HepG2 (cell line): ENCODE data around the gene GMPPA. TPM values are rescaled to one million over a fixed set of nuclear protein-coding genes. Genes with fewer than 3 reads are reported as not detected.
A peak's percentile ranks its signal among the peaks of the same experiment; 100 is the strongest.

Experiments used
- CREM ChIP-seq, 2 experiments: sonication (generic) in 1 of 2; formaldehyde crosslinking in 1 of 2; IDR thresholded peaks; 2 replicates each; pipeline versions ENCODE4 v1.4.0 to v1.6.1; 2016 to 2020; ENCODE audit warnings: antibody characterized with exemption in 1 of 2, mild to moderate bottlenecking in 1 of 2, missing genetic modification reagents in 1 of 2
- EHMT2 ChIP-seq: fragments of 200-600 bp; sonication (generic); IDR thresholded peaks from 2 replicates; pipeline ENCODE4 v1.7.0; 2017; ENCODE audit warnings: antibody characterized with exemption, low read depth, low read length, borderline replicate concordance
- KAT2B ChIP-seq: fragments of 150-350 bp; IDR thresholded peaks from 2 replicates; pipeline ENCODE4 v1.6.1; 2014; ENCODE audit warnings: low read depth, low read length, borderline replicate concordance
- MEF2D ChIP-seq: sonication (generic); formaldehyde crosslinking; IDR thresholded peaks from 2 replicates; pipeline ENCODE4 v1.5.1; 2020; ENCODE audit warnings: mild to moderate bottlenecking, missing genetic modification reagents
- MTF2 ChIP-seq: sonication (generic); formaldehyde crosslinking; IDR thresholded peaks from 2 replicates; pipeline ENCODE4 v1.5.0; 2020; ENCODE audit warnings: missing genetic modification reagents, borderline replicate concordance
- POLR2G ChIP-seq: fragments of 200-400 bp; formaldehyde crosslinking; IDR thresholded peaks from 2 replicates; pipeline ENCODE4 v1.6.1; 2018; ENCODE audit warnings: mild to moderate bottlenecking, low read depth, low read length, moderate library complexity
- PTBP1 ChIP-seq: fragments of 200-400 bp; formaldehyde crosslinking; IDR thresholded peaks from 2 replicates; pipeline ENCODE4 v1.6.1; 2018; ENCODE audit warnings: low read length, low read depth; ENCODE audit not compliant: poor library complexity, severe bottlenecking
- SPEN ChIP-seq: sonication (generic); formaldehyde crosslinking; IDR thresholded peaks from 2 replicates; pipeline ENCODE4 v1.5.1; 2020; ENCODE audit warnings: low read depth, mild to moderate bottlenecking, missing genetic modification reagents
- SRSF4 ChIP-seq: fragments of 200-400 bp; formaldehyde crosslinking; IDR thresholded peaks from one replicate; pipeline ENCODE4 v1.6.1; 2018; ENCODE audit warnings: mild to moderate bottlenecking, low read depth, low read length, moderate library complexity; ENCODE audit not compliant: poor library complexity, severe bottlenecking
- ZNF282 ChIP-seq: fragments of 450-650 bp; IDR thresholded peaks from 2 replicates; pipeline ENCODE4 v1.6.1; 2018; ENCODE audit not compliant: partially characterized antibody
- ZNF33B ChIP-seq: sonication (generic); formaldehyde crosslinking; IDR thresholded peaks from 2 replicates; pipeline ENCODE4 v1.5.1; 2020; ENCODE audit warnings: mild to moderate bottlenecking, missing genetic modification reagents
- ZNF350 ChIP-seq: sonication (generic); formaldehyde crosslinking; IDR thresholded peaks from 2 replicates; pipeline ENCODE4 v1.4.0; 2020; ENCODE audit warnings: mild to moderate bottlenecking, low read depth, missing genetic modification reagents, borderline replicate concordance
- ZNF446 ChIP-seq: sonication (generic); formaldehyde crosslinking; IDR thresholded peaks from 2 replicates; pipeline ENCODE4 v1.5.0; 2020; ENCODE audit warnings: mild to moderate bottlenecking, missing genetic modification reagents
- ZNF530 ChIP-seq: sonication (generic); formaldehyde crosslinking; IDR thresholded peaks from 2 replicates; pipeline ENCODE4 v1.5.0; 2020; ENCODE audit warnings: low read depth, mild to moderate bottlenecking, missing genetic modification reagents
- ZNF552 ChIP-seq: sonication (generic); formaldehyde crosslinking; IDR thresholded peaks from 2 replicates; pipeline ENCODE4 v1.9.0; 2022; ENCODE audit warnings: missing genetic modification reagents, mild to moderate bottlenecking, borderline replicate concordance
- ZNF768 ChIP-seq: sonication (generic); formaldehyde crosslinking; IDR thresholded peaks from 2 replicates; pipeline ENCODE4 v1.4.0; 2020; ENCODE audit warnings: missing genetic modification reagents
- ZNF850 ChIP-seq: sonication (generic); formaldehyde crosslinking; conservative IDR thresholded peaks from 2 replicates; pipeline ENCODE4 v1.9.0; 2021; ENCODE audit warnings: mild to moderate bottlenecking, missing genetic modification reagents
- polyA plus RNA-seq, 8 experiments: library from polyadenylated mRNA; depleted of rRNA in 3 of 8; stranded (reverse) in 7 of 8; unstranded in 1 of 8; fragments of >200 nt; fragmentation: Illumina TruSeq in 4 of 8; extraction: Trizol in 4 of 8; gene quantifications; 2 replicates each; pipeline versions ENCODE4 v1.2.1 to v1.2.3, GENCODE V29; 2011 to 2016; ENCODE audit warnings: low read depth in 4 of 8, missing spikeins in 1 of 8, mixed read lengths in 1 of 8; ENCODE audit not compliant: insufficient read depth in 1 of 8
- total RNA-seq, 5 experiments: library from RNA; depleted of rRNA; stranded (reverse); fragments of >200 nt; fragmentation: Illumina TruSeq; extraction: Trizol; gene quantifications; 2 replicates each; pipeline ENCODE4 v1.2.3, GENCODE V29; 2016; ENCODE audit warnings: low read depth in 1 of 5
- TF ChIP-seq, protein P1 (sequence below): sonication (generic); formaldehyde crosslinking; IDR thresholded peaks from 2 replicates; pipeline ENCODE4 v1.5.0; 2020; ENCODE audit warnings: mild to moderate bottlenecking, missing genetic modification reagents, borderline replicate concordance
- TF ChIP-seq, protein P2 (sequence below): sonication (generic); formaldehyde crosslinking; IDR thresholded peaks from 2 replicates; pipeline ENCODE4 v1.5.0; 2020; ENCODE audit warnings: mild to moderate bottlenecking, missing genetic modification reagents, borderline replicate concordance

Gene GMPPA
- total and polyA plus RNA-seq, 2 of the 13 experiments (the other 11 are each of a cell fraction or from before 2014, with no cell fraction given): 81.1 to 106 TPM

DNA sequence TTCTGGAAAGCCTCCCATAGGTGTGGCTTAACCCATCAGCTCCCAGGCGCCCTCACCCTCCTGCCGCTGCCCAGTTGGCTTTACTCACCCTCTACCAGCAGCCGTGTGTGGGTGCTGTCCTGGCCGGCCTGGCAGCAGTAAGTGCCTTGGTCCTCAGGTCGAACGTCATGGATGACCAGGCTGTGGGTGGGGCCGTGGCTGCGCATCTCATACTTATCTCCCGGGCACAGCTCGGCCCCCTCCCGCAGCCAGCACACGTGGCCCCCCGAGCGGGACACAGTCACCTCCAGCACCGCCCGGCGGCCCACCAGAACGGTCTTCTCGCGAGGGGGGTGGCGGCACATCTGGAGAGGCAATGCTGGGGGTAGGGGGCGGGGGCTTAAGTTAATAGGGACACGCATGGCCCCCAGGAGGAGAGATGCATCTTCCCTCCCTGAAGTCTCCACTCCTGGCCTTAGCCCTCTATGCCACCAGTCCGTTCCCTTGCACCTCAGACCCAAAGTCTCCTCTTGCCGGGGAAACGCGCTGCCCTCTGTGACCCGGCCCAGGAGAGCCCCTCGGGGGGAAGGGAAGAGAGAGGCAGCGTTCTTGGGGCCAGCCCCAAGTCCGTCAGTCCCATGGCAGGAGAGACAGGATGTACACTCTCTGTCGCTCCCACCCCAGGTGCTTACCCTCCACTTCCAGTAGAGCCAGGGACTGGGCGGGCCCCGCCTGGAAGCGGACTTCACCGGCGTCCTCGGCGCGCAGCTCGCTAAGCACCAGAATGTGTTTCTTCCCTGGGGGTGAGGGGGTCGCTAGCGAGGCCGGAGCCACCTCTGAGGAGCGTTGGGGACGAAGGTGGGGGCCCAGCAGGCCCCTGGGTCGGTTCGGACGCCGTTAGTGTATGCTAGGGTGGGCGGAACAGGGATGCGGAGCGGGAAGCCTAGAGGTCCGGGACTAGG, 53.0 kb downstream of the GMPPA start (continued):
- TF ChIP-seq ZNF552 (CRISPR knock-in tag) (no peak), SPEN (CRISPR knock-in tag) (peak; percentile 5; the same call in 1 of the 2 replicates), MTF2 (no peak), POLR2G (peak; percentile 30), CREM (IDR thresholded peaks at IDR 0.05) (no peak), CREM (CRISPR knock-in tag; IDR thresholded peaks at IDR 0.05) (no peak), MEF2D (CRISPR knock-in tag) (no peak; the same call in 1 of the 2 replicates), KAT2B (no peak), ZNF350 (CRISPR knock-in tag) (peak; percentile 51), ZNF446 (no peak), ZNF768 (CRISPR knock-in tag) (0 out of 2 replicates have a peak, but pooled peaks have one; percentile 2), EHMT2 (no peak), PTBP1 (no peak), ZNF33B (CRISPR knock-in tag) (peak; percentile 48; the same call in 1 of the 2 replicates), ZNF530 (CRISPR knock-in tag) (no peak), ZNF282 (no peak), SRSF4 (no peak), ZNF850 (no peak)
- TF ChIP-seq, protein P1, sequence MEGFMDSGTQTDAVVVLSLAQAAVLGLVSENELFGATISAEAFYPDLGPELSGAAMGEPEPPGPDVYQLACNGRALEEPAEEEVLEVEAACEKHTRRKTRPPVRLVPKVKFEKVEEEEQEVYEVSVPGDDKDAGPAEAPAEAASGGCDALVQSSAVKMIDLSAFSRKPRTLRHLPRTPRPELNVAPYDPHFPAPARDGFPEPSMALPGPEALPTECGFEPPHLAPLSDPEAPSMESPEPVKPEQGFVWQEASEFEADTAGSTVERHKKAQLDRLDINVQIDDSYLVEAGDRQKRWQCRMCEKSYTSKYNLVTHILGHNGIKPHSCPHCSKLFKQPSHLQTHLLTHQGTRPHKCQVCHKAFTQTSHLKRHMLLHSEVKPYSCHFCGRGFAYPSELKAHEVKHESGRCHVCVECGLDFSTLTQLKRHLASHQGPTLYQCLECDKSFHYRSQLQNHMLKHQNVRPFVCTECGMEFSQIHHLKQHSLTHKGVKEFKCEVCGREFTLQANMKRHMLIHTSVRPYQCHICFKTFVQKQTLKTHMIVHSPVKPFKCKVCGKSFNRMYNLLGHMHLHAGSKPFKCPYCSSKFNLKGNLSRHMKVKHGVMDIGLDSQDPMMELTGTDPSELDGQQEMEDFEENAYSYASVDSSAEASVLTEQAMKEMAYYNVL: peak; percentile 18; the same call in 1 of the 2 replicates
- TF ChIP-seq, protein P2, sequence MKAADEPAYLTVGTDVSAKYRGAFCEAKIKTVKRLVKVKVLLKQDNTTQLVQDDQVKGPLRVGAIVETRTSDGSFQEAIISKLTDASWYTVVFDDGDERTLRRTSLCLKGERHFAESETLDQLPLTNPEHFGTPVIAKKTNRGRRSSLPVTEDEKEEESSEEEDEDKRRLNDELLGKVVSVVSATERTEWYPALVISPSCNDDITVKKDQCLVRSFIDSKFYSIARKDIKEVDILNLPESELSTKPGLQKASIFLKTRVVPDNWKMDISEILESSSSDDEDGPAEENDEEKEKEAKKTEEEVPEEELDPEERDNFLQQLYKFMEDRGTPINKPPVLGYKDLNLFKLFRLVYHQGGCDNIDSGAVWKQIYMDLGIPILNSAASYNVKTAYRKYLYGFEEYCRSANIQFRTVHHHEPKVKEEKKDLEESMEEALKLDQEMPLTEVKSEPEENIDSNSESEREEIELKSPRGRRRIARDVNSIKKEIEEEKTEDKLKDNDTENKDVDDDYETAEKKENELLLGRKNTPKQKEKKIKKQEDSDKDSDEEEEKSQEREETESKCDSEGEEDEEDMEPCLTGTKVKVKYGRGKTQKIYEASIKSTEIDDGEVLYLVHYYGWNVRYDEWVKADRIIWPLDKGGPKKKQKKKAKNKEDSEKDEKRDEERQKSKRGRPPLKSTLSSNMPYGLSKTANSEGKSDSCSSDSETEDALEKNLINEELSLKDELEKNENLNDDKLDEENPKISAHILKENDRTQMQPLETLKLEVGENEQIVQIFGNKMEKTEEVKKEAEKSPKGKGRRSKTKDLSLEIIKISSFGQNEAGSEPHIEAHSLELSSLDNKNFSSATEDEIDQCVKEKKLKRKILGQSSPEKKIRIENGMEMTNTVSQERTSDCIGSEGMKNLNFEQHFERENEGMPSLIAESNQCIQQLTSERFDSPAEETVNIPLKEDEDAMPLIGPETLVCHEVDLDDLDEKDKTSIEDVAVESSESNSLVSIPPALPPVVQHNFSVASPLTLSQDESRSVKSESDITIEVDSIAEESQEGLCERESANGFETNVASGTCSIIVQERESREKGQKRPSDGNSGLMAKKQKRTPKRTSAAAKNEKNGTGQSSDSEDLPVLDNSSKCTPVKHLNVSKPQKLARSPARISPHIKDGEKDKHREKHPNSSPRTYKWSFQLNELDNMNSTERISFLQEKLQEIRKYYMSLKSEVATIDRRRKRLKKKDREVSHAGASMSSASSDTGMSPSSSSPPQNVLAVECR (CRISPR knock-in tag): no peak
